ENCODE data around the gene DDI1. TPM values are rescaled to one million over a fixed set of nuclear protein-coding genes. Genes with fewer than 3 reads are reported as not detected.

DDI1 gene
- total and polyA plus RNA-seq, 2 donors from 2014 or later = not detected

DNA sequence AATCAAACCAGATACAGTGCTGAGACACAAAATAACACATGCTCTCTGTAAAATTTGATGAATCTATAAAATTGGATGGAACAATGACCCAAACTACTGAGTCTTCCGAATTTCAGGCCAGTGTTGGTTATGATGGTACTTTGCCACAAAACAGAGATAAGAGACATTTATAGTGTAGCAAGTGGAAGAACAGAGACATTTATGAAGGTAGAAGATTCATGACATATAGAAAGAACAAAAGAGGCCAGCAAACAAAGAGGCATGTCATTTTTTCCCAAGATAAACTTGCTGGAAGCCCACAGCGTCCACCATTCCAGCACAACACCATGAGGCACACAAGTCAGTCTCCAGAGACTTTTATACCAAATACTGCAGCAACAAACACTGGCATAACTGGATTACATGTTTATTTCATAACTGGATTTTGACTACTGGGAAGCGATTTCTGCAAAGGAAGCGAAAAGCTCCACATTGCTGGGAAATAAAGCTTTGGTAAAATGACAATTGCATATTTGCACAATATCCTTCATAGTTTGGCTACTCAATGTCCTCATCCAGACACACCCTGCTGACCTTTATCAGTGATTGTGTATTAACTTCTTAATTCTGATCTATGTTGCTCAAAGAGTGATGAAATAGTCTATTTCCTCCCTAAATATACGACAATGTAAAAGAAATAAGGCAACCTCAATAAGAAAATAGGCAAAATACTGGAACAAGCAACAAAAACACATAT, 17.5 kb downstream of the DDI1 start:
- Histone ChIP-seq H3K9ac (ENCODE audit: low read length in 3 of 3) (no peak overlapping the region), H3K4me3 (ENCODE audit: low read length in 3 of 3) (no peak overlapping the region), H3K9me3 (ENCODE audit: control insufficient read depth in 2 of 3, insufficient read depth in 1 of 3, low read length in 3 of 3) (no peaks in the 10 kb centered on the region), H3K27ac (ENCODE audit: low read depth in 2 of 2, low read length in 2 of 2) (no peak overlapping the region), H3K4me1 (ENCODE audit: control insufficient read depth in 2 of 3, insufficient read depth in 2 of 3, low read depth in 1 of 3, low read length in 3 of 3) (no peaks in the 10 kb centered on the region), H3K27me3 (ENCODE audit: control insufficient read depth, insufficient read depth, low read length) (no peaks in the 10 kb centered on the region), H3K36me3 (ENCODE audit: control insufficient read depth in 2 of 3, insufficient read depth in 3 of 3, low read length in 3 of 3) (no peaks in the 10 kb centered on the region)
- intact Hi-C loops (cut with DNase I) = no loop called here
- no peak for DNase-seq
- FAIRE-seq = no peak
- TF ChIP-seq, protein P1, sequence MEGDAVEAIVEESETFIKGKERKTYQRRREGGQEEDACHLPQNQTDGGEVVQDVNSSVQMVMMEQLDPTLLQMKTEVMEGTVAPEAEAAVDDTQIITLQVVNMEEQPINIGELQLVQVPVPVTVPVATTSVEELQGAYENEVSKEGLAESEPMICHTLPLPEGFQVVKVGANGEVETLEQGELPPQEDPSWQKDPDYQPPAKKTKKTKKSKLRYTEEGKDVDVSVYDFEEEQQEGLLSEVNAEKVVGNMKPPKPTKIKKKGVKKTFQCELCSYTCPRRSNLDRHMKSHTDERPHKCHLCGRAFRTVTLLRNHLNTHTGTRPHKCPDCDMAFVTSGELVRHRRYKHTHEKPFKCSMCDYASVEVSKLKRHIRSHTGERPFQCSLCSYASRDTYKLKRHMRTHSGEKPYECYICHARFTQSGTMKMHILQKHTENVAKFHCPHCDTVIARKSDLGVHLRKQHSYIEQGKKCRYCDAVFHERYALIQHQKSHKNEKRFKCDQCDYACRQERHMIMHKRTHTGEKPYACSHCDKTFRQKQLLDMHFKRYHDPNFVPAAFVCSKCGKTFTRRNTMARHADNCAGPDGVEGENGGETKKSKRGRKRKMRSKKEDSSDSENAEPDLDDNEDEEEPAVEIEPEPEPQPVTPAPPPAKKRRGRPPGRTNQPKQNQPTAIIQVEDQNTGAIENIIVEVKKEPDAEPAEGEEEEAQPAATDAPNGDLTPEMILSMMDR (IDR thresholded peaks at IDR 0.05; ENCODE audit: borderline replicate concordance, extremely low read depth, insufficient read depth) = no peak

DNA sequence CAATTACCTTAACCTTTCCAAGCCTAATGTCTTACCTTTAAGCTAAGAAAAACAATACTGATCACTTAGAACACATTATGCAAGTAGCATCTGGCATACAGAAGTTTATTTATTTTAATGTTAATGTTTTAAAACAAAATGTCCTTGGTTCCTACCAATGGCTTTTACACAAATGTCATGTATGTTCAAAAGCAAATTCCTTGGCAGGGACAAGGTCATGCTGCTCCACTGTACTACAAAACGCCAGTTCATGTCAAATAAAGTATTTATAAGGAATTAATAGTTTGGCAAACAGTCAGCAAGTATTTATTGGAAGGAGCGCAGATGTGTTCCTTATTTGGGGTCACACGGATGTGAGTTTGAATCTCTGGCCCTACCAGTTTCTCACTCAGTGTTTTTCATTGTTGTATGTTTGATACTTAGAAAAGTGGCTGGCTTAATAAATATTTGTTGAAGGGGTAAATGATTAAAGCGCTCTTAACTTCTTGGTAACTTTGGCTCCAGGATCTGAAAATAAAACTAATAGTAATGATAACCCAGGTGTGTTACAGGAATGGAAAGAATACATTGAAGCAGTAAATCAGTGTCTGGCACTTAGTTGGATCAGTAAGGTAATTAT, 18.6 kb downstream of the DDI1 start:
- no peaks in the 10 kb centered on the region for H3K27me3 ChIP-seq (ENCODE audit: control insufficient read depth, insufficient read depth, low read length)
- H3K36me3 ChIP-seq (ENCODE audit: control insufficient read depth in 2 of 3, insufficient read depth in 3 of 3, low read length in 3 of 3) = no peaks in the 10 kb centered on the region
- DNase-seq (no peak), FAIRE-seq (no peak)
- no peak overlapping the region for H3K4me3 ChIP-seq (ENCODE audit: low read length in 3 of 3)
- TF ChIP-seq, protein P1 (IDR thresholded peaks at IDR 0.05; ENCODE audit: borderline replicate concordance, extremely low read depth, insufficient read depth) = no peak
- no peak overlapping the region for H3K9ac ChIP-seq (ENCODE audit: low read length in 3 of 3)
- H3K27ac ChIP-seq (ENCODE audit: low read depth in 2 of 2, low read length in 2 of 2) = no peak overlapping the region
- no peaks in the 10 kb centered on the region for H3K4me1 ChIP-seq (ENCODE audit: control insufficient read depth in 2 of 3, insufficient read depth in 2 of 3, low read depth in 1 of 3, low read length in 3 of 3)
- H3K9me3 ChIP-seq (ENCODE audit: control insufficient read depth in 2 of 3, insufficient read depth in 1 of 3, low read length in 3 of 3) = no peaks in the 10 kb centered on the region
- intact Hi-C loops (cut with DNase I) = no loop called here

DNA sequence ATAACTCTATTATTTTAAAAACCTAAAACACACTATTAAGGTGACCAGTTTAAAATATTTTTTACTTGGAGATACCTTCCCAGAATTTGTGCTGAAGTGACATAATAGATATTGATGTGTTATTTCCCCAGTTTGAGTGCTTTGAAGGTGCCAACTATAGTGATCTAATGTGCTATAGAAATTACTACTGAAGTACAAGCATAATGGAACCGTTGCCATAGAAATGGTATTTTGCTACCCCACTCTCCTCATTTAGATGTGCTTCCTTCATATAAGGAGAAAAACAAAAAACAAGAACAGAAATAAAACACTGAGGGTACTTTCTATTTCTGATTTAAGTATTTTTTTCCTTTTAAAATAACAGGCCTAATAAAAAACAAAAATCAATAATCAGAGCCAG, 19.2 kb downstream of the DDI1 start:
- DNase-seq = no peak
- intact Hi-C loops (cut with DNase I) = no loop called here
- TF ChIP-seq, protein P1 (IDR thresholded peaks at IDR 0.05; ENCODE audit: borderline replicate concordance, extremely low read depth, insufficient read depth) = no peak
- no peak overlapping the region for H3K27ac ChIP-seq (ENCODE audit: low read depth in 2 of 2, low read length in 2 of 2)
- FAIRE-seq = no peak
- no peak overlapping the region for H3K9ac ChIP-seq (ENCODE audit: low read length in 3 of 3)
- H3K9me3 ChIP-seq (ENCODE audit: control insufficient read depth in 2 of 3, insufficient read depth in 1 of 3, low read length in 3 of 3) = no peaks in the 10 kb centered on the region
- H3K4me3 ChIP-seq (ENCODE audit: low read length in 3 of 3) = no peak overlapping the region
- no peaks in the 10 kb centered on the region for H3K4me1 ChIP-seq (ENCODE audit: control insufficient read depth in 2 of 3, insufficient read depth in 2 of 3, low read depth in 1 of 3, low read length in 3 of 3)
- no peaks in the 10 kb centered on the region for H3K36me3 ChIP-seq (ENCODE audit: control insufficient read depth in 2 of 3, insufficient read depth in 3 of 3, low read length in 3 of 3)
- H3K27me3 ChIP-seq (ENCODE audit: control insufficient read depth, insufficient read depth, low read length) = no peaks in the 10 kb centered on the region

Measured in kidney (tissue), 14 donors.